ENCODE data around the gene TMEM201. TPM values are rescaled to one million over a fixed set of nuclear protein-coding genes. Genes with fewer than 3 reads are reported as not detected.
"Not testable (repeated sequence)": the region's sequence is repeated elsewhere in the genome, so short reads cannot be mapped to it uniquely, and the experiment has no call there.

Gene TMEM201
- total RNA-seq, 1 donor: 3.3 TPM

DNA sequence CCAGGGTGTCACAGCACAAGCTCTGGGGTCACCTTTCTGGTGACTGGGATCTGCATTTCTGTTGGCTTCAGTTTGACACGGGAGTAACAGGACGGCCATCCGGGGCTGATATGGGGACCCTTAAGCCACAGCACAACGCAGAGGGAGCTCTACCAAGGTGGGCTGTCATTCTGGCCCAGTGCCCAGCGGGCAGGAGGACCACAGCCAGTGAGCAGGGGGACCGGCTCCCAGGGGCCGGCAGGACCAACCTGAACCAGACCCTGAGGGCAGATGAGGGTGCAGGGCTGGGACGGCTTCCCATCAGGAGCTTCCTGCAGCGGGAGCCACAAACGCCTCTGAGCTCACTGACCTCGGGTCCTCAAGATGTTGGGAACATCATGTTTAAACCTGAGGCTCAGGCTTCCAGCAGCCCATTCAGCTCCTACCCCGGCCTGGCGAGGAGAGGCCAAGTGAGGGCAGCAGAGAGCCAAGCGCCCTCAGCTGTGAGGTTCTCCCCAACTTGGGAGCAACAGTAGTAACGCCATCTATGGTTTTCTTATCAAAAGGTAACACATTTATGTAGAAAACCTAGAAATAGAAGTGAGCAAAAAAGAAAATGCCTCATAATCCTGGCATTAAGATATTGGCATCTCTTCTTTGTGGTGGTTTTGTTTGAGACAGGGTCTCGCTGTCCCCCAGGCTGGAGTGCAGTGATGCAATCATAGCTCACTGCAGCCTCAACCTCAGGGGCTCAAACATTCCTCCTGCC is 26.8 kb downstream of the TMEM201 start:
- no peaks in the 10 kb centered on the region for H3K27me3 ChIP-seq (ENCODE audit: insufficient read depth, low read length)
- peaks cover 3% of the 10 kb centered on the region for H3K4me1 ChIP-seq (ENCODE audit: insufficient read depth, low read length)
- H3K9me3 ChIP-seq (ENCODE audit: low read depth, low read length): no peaks in the 10 kb centered on the region
- H3K4me3 ChIP-seq (ENCODE audit: low read length): no peak overlapping the region

DNA sequence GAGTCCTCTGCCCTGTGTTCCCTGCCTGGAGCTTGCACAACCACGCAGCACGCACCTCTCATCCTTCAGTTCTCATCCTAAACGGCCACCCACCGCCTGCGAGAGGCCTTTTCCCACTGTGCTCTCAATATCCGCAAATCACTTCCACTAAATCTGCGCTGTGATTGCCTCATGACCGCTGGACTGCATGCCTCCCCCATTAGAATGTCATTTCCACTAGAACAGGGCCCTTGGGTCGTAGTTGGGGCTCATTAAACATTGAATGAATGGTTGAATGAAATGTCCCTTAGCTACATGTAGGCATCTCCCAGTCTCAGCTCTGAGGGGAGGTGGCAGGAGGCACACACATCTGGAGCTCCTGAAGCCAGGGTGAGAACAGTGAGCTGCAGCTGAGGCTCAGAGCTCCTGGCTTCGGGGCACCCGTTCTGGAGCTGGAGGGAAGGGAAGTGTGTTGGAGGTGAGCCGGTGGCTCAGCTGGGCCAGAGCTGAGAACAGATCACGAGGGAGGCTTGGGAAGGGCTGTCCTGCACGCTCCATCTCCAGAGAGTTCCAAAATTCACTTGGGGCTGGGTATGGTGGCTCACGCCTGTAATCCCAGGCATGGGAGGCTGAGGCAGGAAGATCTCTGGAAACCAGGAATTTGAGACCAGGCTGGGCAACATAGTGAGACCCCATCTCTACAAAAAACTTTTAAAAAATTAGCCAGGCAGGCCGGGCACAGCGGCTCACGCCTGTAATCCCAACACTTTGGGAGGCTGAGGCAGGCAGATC is 30.4 kb downstream of the TMEM201 start:
- Histone ChIP-seq H3K4me1 (ENCODE audit: insufficient read depth, low read length) (peaks cover 3% of the 10 kb centered on the region), H3K9me3 (ENCODE audit: low read depth, low read length) (no peaks in the 10 kb centered on the region), H3K4me3 (ENCODE audit: low read length) (no peak overlapping the region), H3K27me3 (ENCODE audit: insufficient read depth, low read length) (no peaks in the 10 kb centered on the region)

DNA sequence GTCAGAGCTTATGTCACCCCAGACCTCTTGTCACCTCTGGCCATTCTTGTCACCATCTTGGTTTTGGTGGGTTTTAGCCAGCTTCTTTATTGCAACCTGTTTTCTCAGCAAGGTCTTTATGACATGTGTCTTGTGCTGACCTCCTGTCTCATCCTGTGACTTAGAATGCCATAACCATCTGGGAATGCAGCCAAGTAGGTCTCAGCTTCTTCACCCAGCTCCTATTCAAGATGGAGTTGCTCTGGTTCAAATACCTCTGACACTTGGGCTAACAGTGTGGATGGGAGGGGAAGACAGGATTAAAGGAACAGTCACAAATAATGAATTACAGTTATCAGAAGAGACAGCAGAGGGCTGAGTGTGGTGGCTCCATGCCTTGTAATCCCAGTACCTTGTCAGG is 32.3 kb downstream of the TMEM201 start:
- peaks cover 6% of the 10 kb centered on the region for H3K4me1 ChIP-seq (ENCODE audit: insufficient read depth, low read length)

GRCh38 chr1:9624081-9624480 is 35.4 kb downstream of the TMEM201 start:
- Histone ChIP-seq H3K9me3 (ENCODE audit: low read depth, low read length) (no peaks in the 10 kb centered on the region), H3K27me3 (ENCODE audit: insufficient read depth, low read length) (no peaks in the 10 kb centered on the region), H3K4me3 (ENCODE audit: low read length) (no peak overlapping the region), H3K4me1 (ENCODE audit: insufficient read depth, low read length) (peaks cover 35% of the 10 kb centered on the region)

More for the DNA sequence above, 32.3 kb downstream of the TMEM201 start:
- Histone ChIP-seq H3K27me3 (ENCODE audit: insufficient read depth, low read length) (no peaks in the 10 kb centered on the region), H3K9me3 (ENCODE audit: low read depth, low read length) (no peaks in the 10 kb centered on the region), H3K4me3 (ENCODE audit: low read length) (no peak overlapping the region)

DNA sequence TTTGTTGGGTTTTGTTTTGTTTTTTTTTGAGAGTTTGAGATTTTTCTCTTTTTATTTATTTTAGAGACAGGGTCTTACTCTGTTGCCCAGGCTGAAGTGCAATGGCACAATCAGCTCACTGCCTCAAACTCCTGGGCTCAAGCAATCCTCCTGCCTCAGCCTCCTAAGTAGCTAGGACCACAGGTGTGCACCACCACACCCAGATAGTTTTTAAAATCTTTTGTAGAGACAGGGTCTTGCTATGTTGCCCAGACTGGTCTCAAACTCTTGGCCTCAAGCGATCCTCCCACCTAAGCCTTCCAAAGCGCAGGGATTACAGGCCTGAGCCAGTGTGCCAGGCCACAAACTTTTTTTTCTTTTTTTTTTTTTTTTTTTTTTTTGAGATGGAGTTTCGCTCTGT is 36.3 kb downstream of the TMEM201 start:
- H3K4me3 ChIP-seq (ENCODE audit: low read length); H3K9me3 ChIP-seq (ENCODE audit: low read depth, low read length); H3K27me3 ChIP-seq (ENCODE audit: insufficient read depth, low read length): not testable (repeated sequence)
- H3K4me1 ChIP-seq (ENCODE audit: insufficient read depth, low read length): peaks cover 43% of the 10 kb centered on the region

GRCh38 chr1:9626201-9626608 is 37.5 kb downstream of the TMEM201 start:
- no peaks in the 10 kb centered on the region for H3K9me3 ChIP-seq (ENCODE audit: low read depth, low read length)

DNA sequence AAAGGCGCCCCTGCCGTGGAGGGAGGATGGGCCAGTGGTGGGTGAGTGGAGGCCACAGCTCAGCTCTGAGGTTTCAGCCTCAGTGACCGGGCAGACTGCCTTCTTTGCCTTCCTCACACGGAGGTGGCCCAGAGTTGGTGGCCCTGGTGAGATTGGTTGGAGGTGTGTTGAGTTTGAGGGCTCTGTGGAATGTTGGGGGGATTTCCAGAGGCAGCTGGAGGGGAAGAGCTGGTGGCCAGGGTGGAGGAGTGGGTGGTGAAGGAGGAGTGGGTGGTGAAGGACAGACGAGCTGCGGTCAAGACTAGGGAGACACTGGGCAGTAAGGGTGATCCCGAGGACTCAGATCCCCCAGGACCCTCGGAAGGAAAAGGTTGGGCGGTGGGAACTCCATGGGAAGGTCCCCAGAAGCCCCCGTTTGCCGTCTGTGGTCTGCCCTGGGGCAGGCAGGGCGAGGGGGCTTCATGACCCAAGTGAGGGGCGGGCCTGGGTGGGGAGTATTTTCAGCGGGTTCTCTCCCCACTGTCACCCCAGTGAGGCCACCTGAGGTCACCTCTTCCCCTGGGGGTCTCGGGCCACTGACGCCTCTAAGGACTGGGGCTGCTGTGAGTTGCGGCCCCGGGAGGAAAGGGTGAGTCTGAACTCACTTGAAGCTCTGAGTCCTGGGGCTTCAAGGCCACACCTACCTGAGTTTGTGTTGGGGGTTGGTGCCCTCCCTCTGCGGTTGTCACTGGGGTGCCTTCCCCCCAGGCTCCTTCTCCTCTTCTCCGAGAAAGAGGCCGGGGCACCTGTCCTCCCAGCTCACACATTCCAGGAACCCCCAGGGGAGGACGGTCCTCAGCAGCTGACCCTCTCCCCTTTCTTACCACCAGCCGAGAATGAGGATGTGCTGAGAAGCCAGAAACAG is 40.1 kb downstream of the TMEM201 start:
- H3K9me3 ChIP-seq (ENCODE audit: low read depth, low read length): no peaks in the 10 kb centered on the region
- H3K27me3 ChIP-seq (ENCODE audit: insufficient read depth, low read length): no peaks in the 10 kb centered on the region
- H3K4me3 ChIP-seq (ENCODE audit: low read length): peak overlapping the region; percentile 33
- H3K4me1 ChIP-seq (ENCODE audit: insufficient read depth, low read length): peaks cover 68% of the 10 kb centered on the region

More at GRCh38 chr1:9626201-9626608, 37.5 kb downstream of the TMEM201 start:
- peaks cover 55% of the 10 kb centered on the region for H3K4me1 ChIP-seq (ENCODE audit: insufficient read depth, low read length)
- H3K27me3 ChIP-seq (ENCODE audit: insufficient read depth, low read length): no peaks in the 10 kb centered on the region
- no peak overlapping the region for H3K4me3 ChIP-seq (ENCODE audit: low read length)

GRCh38 chr1:9629445-9630201 is 40.9 kb downstream of the TMEM201 start:
- Histone ChIP-seq H3K27me3 (ENCODE audit: insufficient read depth, low read length) (no peaks in the 10 kb centered on the region), H3K4me3 (ENCODE audit: low read length) (peak overlapping the region; percentile 49), H3K4me1 (ENCODE audit: insufficient read depth, low read length) (peaks cover 75% of the 10 kb centered on the region)

GRCh38 chr1:9630331-9631111 is 41.8 kb downstream of the TMEM201 start:
- Histone ChIP-seq H3K4me3 (ENCODE audit: low read length) (peak overlapping the region; percentile 49), H3K27me3 (ENCODE audit: insufficient read depth, low read length) (no peaks in the 10 kb centered on the region), H3K4me1 (ENCODE audit: insufficient read depth, low read length) (peaks cover 83% of the 10 kb centered on the region), H3K9me3 (ENCODE audit: low read depth, low read length) (no peaks in the 10 kb centered on the region)

More at GRCh38 chr1:9629445-9630201, 40.9 kb downstream of the TMEM201 start:
- H3K9me3 ChIP-seq (ENCODE audit: low read depth, low read length): no peaks in the 10 kb centered on the region

GRCh38 chr1:9631613-9632012 is 42.9 kb downstream of the TMEM201 start:
- Histone ChIP-seq H3K27me3 (ENCODE audit: insufficient read depth, low read length) (no peaks in the 10 kb centered on the region), H3K4me1 (ENCODE audit: insufficient read depth, low read length) (peaks cover 76% of the 10 kb centered on the region), H3K4me3 (ENCODE audit: low read length) (no peak overlapping the region), H3K9me3 (ENCODE audit: low read depth, low read length) (no peaks in the 10 kb centered on the region)

- no peaks in the 10 kb centered on the region for H3K27me3 ChIP-seq (ENCODE audit: insufficient read depth, low read length)
- no peaks in the 10 kb centered on the region for H3K9me3 ChIP-seq (ENCODE audit: low read depth, low read length)
- no peak overlapping the region for H3K4me3 ChIP-seq (ENCODE audit: low read length)
- H3K4me1 ChIP-seq (ENCODE audit: insufficient read depth, low read length): peaks cover 63% of the 10 kb centered on the region
Measured at GRCh38 chr1:9633493-9633892, 44.8 kb downstream of the TMEM201 start.

- Histone ChIP-seq H3K4me3 (ENCODE audit: low read length) (no peak overlapping the region), H3K27me3 (ENCODE audit: insufficient read depth, low read length) (no peaks in the 10 kb centered on the region), H3K4me1 (ENCODE audit: insufficient read depth, low read length) (peaks cover 64% of the 10 kb centered on the region), H3K9me3 (ENCODE audit: low read depth, low read length) (no peaks in the 10 kb centered on the region)
Measured at GRCh38 chr1:9634582-9634981, 45.9 kb downstream of the TMEM201 start.

DNA sequence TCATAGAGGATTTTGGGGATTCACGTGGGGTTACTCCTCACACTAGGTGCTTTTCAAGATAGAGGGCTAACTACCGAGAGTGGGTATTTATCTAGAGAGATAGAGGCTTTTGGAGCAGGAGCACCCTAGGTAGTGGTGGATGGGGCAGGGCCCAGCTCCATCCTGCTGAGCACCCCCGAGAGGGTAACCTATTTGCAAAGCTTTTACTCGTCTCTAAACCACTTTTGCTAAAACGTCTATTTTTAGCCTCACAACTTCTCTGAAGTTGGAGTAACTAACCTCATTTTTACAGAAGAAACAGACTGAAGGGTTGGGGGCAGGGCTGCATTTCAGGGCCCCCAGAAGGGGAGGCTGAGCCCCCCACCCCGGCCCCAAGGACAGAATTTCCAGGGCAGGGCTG is 50.5 kb downstream of the TMEM201 start:
- Histone ChIP-seq H3K27me3 (ENCODE audit: insufficient read depth, low read length) (no peaks in the 10 kb centered on the region), H3K4me1 (ENCODE audit: insufficient read depth, low read length) (peaks cover 67% of the 10 kb centered on the region), H3K9me3 (ENCODE audit: low read depth, low read length) (no peaks in the 10 kb centered on the region), H3K4me3 (ENCODE audit: low read length) (no peak overlapping the region)
